K562 (cell line): Measurements from ENCODE around the gene RBM12. TPM values are rescaled to one million over a fixed set of nuclear protein-coding genes. Genes with fewer than 3 reads are reported as not detected.

ENCODE experiments used
- ATAC-seq: fragments of 200-7000 bp; cut with Tn5 transposase; 3 replicates; pipeline ENCODE4 v1.9.1; 2020; ENCODE audit warnings: moderate library complexity
- BruUV-seq: library from RNA; stranded (reverse); fragments of 400-500 nt; replicated peaks from 2 replicates; lab custom pipeline; 2021; lab: Mats Ljungman, UMichigan
- CTCF ChIA-PET: fragments of 300-600 bp; formaldehyde crosslinking; extraction: SDS; loops from one replicate; lab custom pipeline; 2021; ENCODE audit warnings: low intra/inter-chr PET ratio; lab: Yijun Ruan, JAX
- POLR2A ChIA-PET: fragments of 300-600, 350-650 bp; sonication (Branson Sonifier 250); formaldehyde crosslinking; extraction: SDS; loops from one replicate; lab custom pipeline; 2021; ENCODE audit warnings: antibody characterized with exemption, inconsistent platforms; lab: Yijun Ruan, JAX
- DNase-seq, 4 experiments: peaks; one replicate each; pipeline versions ENCODE4 v3.0.0 to v3.0.0-alpha.2; 2011 to 2018; ENCODE audit warnings: low spot score in 3 of 4, mixed read lengths in 3 of 4; ENCODE audit errors: extremely low read depth in 1 of 4
- FAIRE-seq: peaks from 2 replicates; lab custom pipeline; 2011; peaks lifted over from hg19 to GRCh38; lab: Jason Lieb, UNC
- H2AFZ ChIP-seq: 2 replicates; pipeline ENCODE4 v1.6.0; 2011; ENCODE audit warnings: low read depth, low read length, control low read depth, inconsistent platforms
- H3K27ac ChIP-seq: fragments of 200-600 bp; 3 replicates; pipeline ENCODE4 v1.8.0; 2011; ENCODE audit warnings: low read depth, mild to moderate bottlenecking, control low read depth, inconsistent platforms, low read length, moderate library complexity, mixed read lengths; ENCODE audit errors: extremely low read depth
- H3K27me3 ChIP-seq, 2 experiments: fragments of 300-600 bp in 1 of 2; 2 replicates in 1 of 2; 3 replicates in 1 of 2; pipeline versions ENCODE4 v1.6.0 to v1.8.0; 2011; ENCODE audit warnings: inconsistent platforms in 2 of 2, low read length in 2 of 2, mild to moderate bottlenecking in 1 of 2, mixed read lengths in 1 of 2, moderate library complexity in 1 of 2; ENCODE audit not compliant: control insufficient read depth in 2 of 2, insufficient read depth in 2 of 2
- H3K36me3 ChIP-seq: fragments of 300-600 bp; 3 replicates; pipeline ENCODE4 v1.8.0; 2011; ENCODE audit warnings: mild to moderate bottlenecking, low read length, inconsistent platforms; ENCODE audit not compliant: control insufficient read depth, insufficient read depth
- H3K4me1 ChIP-seq, 2 experiments: fragments of 200-600 bp in 1 of 2; replicated peaks in 1 of 2; 2 replicates in 1 of 2; 3 replicates in 1 of 2; pipeline versions ENCODE4 v1.5.1 to v1.8.0; 2011; ENCODE audit warnings: inconsistent platforms in 2 of 2, low read length in 2 of 2, mild to moderate bottlenecking in 1 of 2, mixed read lengths in 1 of 2, moderate library complexity in 1 of 2; ENCODE audit not compliant: control insufficient read depth in 2 of 2, insufficient read depth in 2 of 2
- H3K4me2 ChIP-seq: 2 replicates; pipeline ENCODE4 v1.6.1; 2011; ENCODE audit warnings: low read length, control low read depth, inconsistent platforms, mixed read lengths; ENCODE audit not compliant: insufficient read depth
- H3K4me3 ChIP-seq: fragments of 200-600 bp; sonication (generic), shearing (Covaris generic); 2 replicates; pipeline ENCODE4 v1.5.1; 2016; ENCODE audit warnings: control low read depth, inconsistent platforms
- H3K79me2 ChIP-seq: fragments of 200-600 bp; 3 replicates; pipeline ENCODE4 v1.8.0; 2011; ENCODE audit warnings: low read length, inconsistent platforms; ENCODE audit not compliant: control insufficient read depth, insufficient read depth
- H3K9ac ChIP-seq, 2 experiments: 2 replicates each; pipeline versions ENCODE4 v1.6.0 to v1.6.1; 2011; ENCODE audit warnings: low read depth in 2 of 2, low read length in 2 of 2, control low read depth in 1 of 2, inconsistent platforms in 1 of 2, mild to moderate bottlenecking in 1 of 2, mixed read lengths in 1 of 2; ENCODE audit not compliant: insufficient read depth in 1 of 2
- H3K9me1 ChIP-seq: one replicate; pipeline ENCODE4 v1.6.0; 2011; ENCODE audit warnings: inconsistent platforms, mild to moderate bottlenecking, low read length, moderate library complexity; ENCODE audit not compliant: control insufficient read depth, insufficient read depth
- H3K9me3 ChIP-seq: replicated peaks from 2 replicates; pipeline ENCODE4 v1.5.1; 2011; ENCODE audit warnings: low read depth, low read length, inconsistent platforms; ENCODE audit not compliant: control insufficient read depth, insufficient read depth
- H4K20me1 ChIP-seq: replicated peaks from 2 replicates; pipeline ENCODE4 v1.6.1; 2011; ENCODE audit warnings: low read length, inconsistent platforms, mixed read lengths; ENCODE audit not compliant: control insufficient read depth, insufficient read depth
- CBFA2T3 ChIP-seq: fragments of 450-650 bp; IDR thresholded peaks from 2 replicates; pipeline ENCODE4 v1.6.1; 2017
- CEBPB ChIP-seq: fragments of 450-650 bp; IDR thresholded peaks from 2 replicates; pipeline ENCODE4 v1.6.1; 2016; ENCODE audit warnings: missing genetic modification characterization, missing compliant biosample characterization
- CSDE1 ChIP-seq, 2 experiments: fragments of 450-650 bp; IDR thresholded peaks; 2 replicates each; pipeline ENCODE4 v1.6.1; 2016; ENCODE audit warnings: mild to moderate bottlenecking in 1 of 2
- FUS ChIP-seq: fragments of 200-400 bp; formaldehyde crosslinking; optimal IDR thresholded peaks from 2 replicates; pipeline ENCODE3; 2017; ENCODE audit warnings: low read depth, low read length
- GABPB1 ChIP-seq: sonication (generic); formaldehyde crosslinking; IDR thresholded peaks from 2 replicates; pipeline ENCODE4 v1.8.0; 2022; ENCODE audit warnings: mild to moderate bottlenecking, missing genetic modification reagents
- HDAC6 ChIP-seq: IDR thresholded peaks from 2 replicates; pipeline ENCODE4 v1.6.1; 2012; ENCODE audit warnings: low read depth, mild to moderate bottlenecking, control low read depth, inconsistent platforms, low read length, moderate library complexity
- HMGN3 ChIP-seq: IDR thresholded peaks from 2 replicates; pipeline ENCODE4 v1.6.1; 2011; ENCODE audit warnings: borderline replicate concordance, low read depth, mild to moderate bottlenecking, mixed read lengths, low read length; ENCODE audit not compliant: insufficient read length; ENCODE audit errors: extremely low read depth
- NONO ChIP-seq, 2 experiments: fragments of 200-400 bp in 1 of 2; fragments of 450-650 bp in 1 of 2; formaldehyde crosslinking in 1 of 2; IDR thresholded peaks; 2 replicates each; pipeline ENCODE4 v1.6.1; 2017; ENCODE audit warnings: low read depth in 2 of 2, mild to moderate bottlenecking in 2 of 2, moderate library complexity in 2 of 2, low read length in 1 of 2
- NUFIP1 ChIP-seq: fragments of 450-650 bp; IDR thresholded peaks from 2 replicates; pipeline ENCODE4 v1.6.1; 2018; ENCODE audit not compliant: partially characterized antibody
- POLR2G ChIP-seq: fragments of 200-400 bp; formaldehyde crosslinking; IDR thresholded peaks from 2 replicates; pipeline ENCODE4 v1.6.1; 2017; ENCODE audit warnings: low read depth, mild to moderate bottlenecking, antibody characterized with exemption, low read length, moderate library complexity
- PURB ChIP-seq: sonication (generic); formaldehyde crosslinking; IDR thresholded peaks from 2 replicates; pipeline ENCODE4 v1.9.0; 2021; ENCODE audit warnings: low read depth, mild to moderate bottlenecking, missing genetic modification reagents
- SMAD2 ChIP-seq: fragments of 150-350 bp; IDR thresholded peaks from 2 replicates; pipeline ENCODE4 v1.6.1; 2014; ENCODE audit warnings: low read depth, mild to moderate bottlenecking, low read length
- SMAD3 ChIP-seq: fragments of 450-650 bp; formaldehyde crosslinking; conservative IDR thresholded peaks from 2 replicates; pipeline ENCODE4 v1.4.0; 2020; ENCODE audit warnings: mild to moderate bottlenecking
- SMARCA4 ChIP-seq: fragments of 450-650 bp; IDR thresholded peaks from 2 replicates; pipeline ENCODE4 v1.6.1; 2016
- SMARCB1 ChIP-seq: IDR thresholded peaks from 2 replicates; pipeline ENCODE4 v1.6.1; 2011; ENCODE audit warnings: improper control_type of control experiment, low read depth; ENCODE audit not compliant: insufficient read length
- SMC3 ChIP-seq: conservative IDR thresholded peaks from 2 replicates; pipeline ENCODE4 v1.6.1; 2011; ENCODE audit warnings: low read depth, low read length, improper control_type of control experiment; ENCODE audit not compliant: insufficient read depth
- STAG1 ChIP-seq: sonication (generic); formaldehyde crosslinking; IDR thresholded peaks from 2 replicates; pipeline ENCODE4 v1.5.0; 2020; ENCODE audit warnings: missing genetic modification reagents, borderline replicate concordance
- TCF15 ChIP-seq: fragments of 250-450 bp; sonication (Bioruptor Pico); IDR thresholded peaks from 2 replicates; pipeline ENCODE4 v1.8.0; 2022; ENCODE audit warnings: moderate library complexity, mild to moderate bottlenecking, inconsistent platforms
- ZBTB43 ChIP-seq: sonication (generic); formaldehyde crosslinking; IDR thresholded peaks from 2 replicates; pipeline ENCODE4 v1.8.0; 2023; ENCODE audit warnings: mild to moderate bottlenecking, missing genetic modification reagents
- ZFP36 ChIP-seq: fragments of 150-350 bp; IDR thresholded peaks from 2 replicates; pipeline ENCODE4 v1.6.1; 2018; ENCODE audit warnings: low read length, low read depth; ENCODE audit not compliant: partially characterized antibody
- ZFPM2 ChIP-seq: fragments of 250-450 bp; sonication (Bioruptor Pico); IDR thresholded peaks from 2 replicates; pipeline ENCODE4 v1.5.1; 2022; ENCODE audit warnings: mild to moderate bottlenecking
- ZNF175 ChIP-seq: fragments of 200-800 bp; sonication (Bioruptor generic); IDR thresholded peaks from 2 replicates; pipeline ENCODE4 v1.6.1; 2016; ENCODE audit warnings: low read depth, mild to moderate bottlenecking, missing genetic modification characterization, missing compliant biosample characterization
- ZNF384 ChIP-seq: IDR thresholded peaks from 2 replicates; pipeline ENCODE4 v1.6.1; 2012; ENCODE audit warnings: low read depth, low read length, improper control_type of control experiment
- WGBS: fragments of 100-300 bp; shearing (Covaris generic); methylation state at CpG from one replicate; pipeline ENCODE4 v1.1.6; 2016; ENCODE audit warnings: low coverage, mixed read lengths; ENCODE audit not compliant: insufficient coverage; ENCODE audit errors: missing lambda C conversion rate; 5-methylcytosine and 5-hydroxymethylcytosine counted together
- in situ Hi-C: fragments of 300-500 bp; cut with MboI; formaldehyde crosslinking; loops from 4 replicates; pipeline ENCODE4 v1.15.0; 2018; ENCODE audit warnings: inconsistent platforms, mixed read lengths
- intact Hi-C: fragments of 100-400 bp; cut with micrococcal nuclease; formaldehyde crosslinking; loops from 2 replicates; pipeline ENCODE4 v1.14.2; 2022
- polyA plus RNA-seq, 8 experiments: library from polyadenylated mRNA; depleted of rRNA in 4 of 8; stranded (reverse) in 5 of 8; unstranded in 3 of 8; fragments of >200 nt; fragmentation: Nextera tagmentation in 2 of 8; fragmentation: Illumina TruSeq in 1 of 8; extraction: Ambion mirVana in 2 of 8; extraction: Trizol in 1 of 8; gene quantifications; 2 replicates each; pipeline versions ENCODE4 v1.2.1 to v1.2.3, GENCODE V29; 2011 to 2014; ENCODE audit warnings: inconsistent platforms in 1 of 8, missing spikeins in 1 of 8
- total RNA-seq, 7 experiments: library from RNA; depleted of rRNA in 6 of 7; stranded (reverse); fragments of >200 nt in 6 of 7; fragmentation: Illumina TruSeq in 2 of 7; extraction: Trizol in 2 of 7; gene quantifications; 2 replicates each; pipeline versions ENCODE4 v1.2.1 to v1.2.3, GENCODE V29; 2011 to 2021; ENCODE audit warnings: low replicate concordance in 1 of 7

The RBM12 gene
- total and polyA plus RNA-seq, 9 of the 15 experiments (the other 6 are each of a cell fraction or from before 2014, with no cell fraction given) = 5.0 to 162 (median 73.3) TPM

GRCh38 chr20:35702824-35703695 lies 38.4 kb upstream of the RBM12 start:
- no peak for DNase-seq
- no TSS peak for BruUV-seq
- H3K9me1 ChIP-seq = no peaks in the 10 kb centered on the region
- peaks cover 75% of the 10 kb centered on the region for H3K36me3 ChIP-seq
- peaks cover 40% of the 10 kb centered on the region for H3K79me2 ChIP-seq
- no peak overlapping the region for H3K4me3 ChIP-seq
- in situ Hi-C loops = no loop called here
- intact Hi-C loops = no loop called here
- H3K4me1 ChIP-seq = peaks cover 4 to 10% of the 10 kb centered on the region in 2 experiments; a peak in 4 of 5 replicates
- no peaks in the 10 kb centered on the region for H3K27me3 ChIP-seq
- no peaks in the 10 kb centered on the region; the same call in 1 of the 2 replicates for H4K20me1 ChIP-seq
- H3K4me2 ChIP-seq = no peak overlapping the region
- H2AFZ ChIP-seq = no peak overlapping the region
- no peaks in the 10 kb centered on the region for H3K9me3 ChIP-seq
- ATAC-seq = no peak
- WGBS = 71% methylated on average over 4 of the region's 4 CpGs
- H3K9ac ChIP-seq = no peak overlapping the region
- ChIA-PET CTCF (no interaction called here), POLR2A (interaction anchor here (0.6 to 12.6 kb wide), 10 partner anchors 11 to 234 kb away, joined by 3 to 102 read pairs (median 4); partner anchors contain the start of gene RBM39)
- H3K27ac ChIP-seq = peak overlapping the region; percentile 1; the same call in 1 of the 3 replicates
- no peak for FAIRE-seq
- no peak for TF ChIP-seq TCF15 (CRISPR knock-in tag)
- no peak for TF ChIP-seq ZBTB43 (CRISPR knock-in tag)
- no peak for TF ChIP-seq NUFIP1
- TF ChIP-seq NONO (IDR thresholded peaks at IDR 0.05; ENCODE audit: low read depth in 2 of 2, low read length in 1 of 2) = no peak
- TF ChIP-seq PURB = no peak
- no peak for TF ChIP-seq ZNF175
- no peak for TF ChIP-seq CEBPB (tag)
- no peak for TF ChIP-seq CSDE1 (IDR thresholded peaks at IDR 0.05)
- TF ChIP-seq SMC3 = no peak
- TF ChIP-seq HMGN3 = no peak
- no peak for TF ChIP-seq ZFP36
- TF ChIP-seq SMAD2 = no peak
- no peak for TF ChIP-seq SMARCB1
- TF ChIP-seq POLR2G = 0 out of 2 replicates have a peak, but pooled peaks have one; percentile 40
- peak; percentile 53 for TF ChIP-seq FUS
- TF ChIP-seq SMAD3 (CRISPR knock-in tag) = no peak
- TF ChIP-seq ZFPM2 (CRISPR knock-in tag) = no peak
- TF ChIP-seq SMARCA4 = no peak
- TF ChIP-seq HDAC6 = no peak
- no peak for TF ChIP-seq STAG1
- TF ChIP-seq GABPB1 (CRISPR knock-in tag) = no peak
- no peak for TF ChIP-seq ZNF384
- no peak for TF ChIP-seq CBFA2T3
